ENCODE data around the gene CDKN2C. TPM values are rescaled to one million over a fixed set of nuclear protein-coding genes. Genes with fewer than 3 reads are reported as not detected.

The CDKN2C gene
- 10 to 100 TPM; 27.1 to 40.0 (median 31.1) TPM for total RNA-seq

GRCh38 chr1:50969611-50970508, at the start of gene CDKN2C:
Gene CDKN2C (plus strand): TSS chr1:50970245. CDS start chr1:50970369, 124 bp downstream.
- DNase-seq (ENCODE audit: low spot score in 2 of 2): peak in 1 of 2 donors; percentile 78
- intact Hi-C loops (cut with DNase I; ENCODE audit: low total_unique reads): no loop called here
- TF ChIP-seq CTCF (IDR thresholded peaks at IDR 0.05) (no peak), POLR2AphosphoS5 (IDR thresholded peaks at IDR 0.05) (peak; percentile 7 to 67 (median 33))

GRCh38 chr1:50920409-50920808, 49.6 kb upstream of the CDKN2C start:
- no peak for TF ChIP-seq POLR2A (IDR thresholded peaks at IDR 0.05)
- no peak for TF ChIP-seq POLR2AphosphoS5 (IDR thresholded peaks at IDR 0.05)
- no peak for TF ChIP-seq CTCF (IDR thresholded peaks at IDR 0.05)
- DNase-seq (ENCODE audit: low spot score in 2 of 2): no peak
- Histone ChIP-seq H3K4me3 (no peak overlapping the region), H3K27me3 (no peaks in the 10 kb centered on the region), H3K9me3 (peaks cover 5 to 23% of the 10 kb centered on the region in 2 donors), H3K27ac (no peak overlapping the region), H3K4me1 (no peaks in the 10 kb centered on the region), H3K36me3 (no peaks in the 10 kb centered on the region)
- intact Hi-C loops (cut with DNase I; ENCODE audit: low total_unique reads): no loop called here

More at GRCh38 chr1:50969611-50970508, at the start of gene CDKN2C:
- Histone ChIP-seq H3K27ac (peak within 1 kb of the TSS; percentile 92 to 96), H3K4me3 (peak within 1 kb of the TSS; percentile 84 to 88 (median 86)), H3K9me3 (no peaks in the 10 kb centered on the region), H3K27me3 (peaks cover 0 to 4% of the 10 kb centered on the region in 2 donors), H3K4me1 (no peaks in the 10 kb centered on the region), H3K36me3 (no peaks in the 10 kb centered on the region)

DNA sequence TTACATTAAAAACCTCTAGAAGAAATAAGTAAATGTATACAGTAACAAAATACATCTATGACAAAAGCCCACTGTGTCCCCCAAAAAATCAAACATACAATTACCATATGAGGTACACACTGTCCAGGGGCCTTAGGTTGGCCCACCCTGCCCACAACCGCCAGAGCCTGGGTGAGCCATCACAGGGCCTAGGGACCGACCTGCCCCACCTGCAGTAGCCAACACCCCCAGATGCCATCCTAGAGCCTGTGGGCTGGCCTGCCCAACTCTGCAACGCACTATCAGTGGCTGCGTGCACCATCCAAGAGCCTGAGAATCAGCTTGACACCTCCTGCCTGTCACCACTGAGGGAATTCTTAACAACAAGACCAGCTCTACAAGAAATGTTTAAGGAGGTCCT, 49.0 kb upstream of the CDKN2C start:
- intact Hi-C loops (cut with DNase I; ENCODE audit: low total_unique reads): no loop called here
- peaks cover 5 to 23% of the 10 kb centered on the region in 2 donors for H3K9me3 ChIP-seq

GRCh38 chr1:50923564-50923963, 46.5 kb upstream of the CDKN2C start:
- H3K27me3 ChIP-seq: no peaks in the 10 kb centered on the region
- no peak for DNase-seq (ENCODE audit: low spot score in 2 of 2)
- intact Hi-C loops (cut with DNase I; ENCODE audit: low total_unique reads): no loop called here
- TF ChIP-seq POLR2A (IDR thresholded peaks at IDR 0.05) (no peak), POLR2AphosphoS5 (IDR thresholded peaks at IDR 0.05) (no peak), CTCF (IDR thresholded peaks at IDR 0.05) (no peak)
- no peaks in the 10 kb centered on the region for H3K36me3 ChIP-seq
- peaks cover 5 to 23% of the 10 kb centered on the region in 2 donors for H3K9me3 ChIP-seq
- H3K27ac ChIP-seq: no peak overlapping the region
- H3K4me1 ChIP-seq: no peaks in the 10 kb centered on the region
- no peak overlapping the region for H3K4me3 ChIP-seq

More for the DNA sequence above, 49.0 kb upstream of the CDKN2C start:
- H3K36me3 ChIP-seq: no peaks in the 10 kb centered on the region
- no peak overlapping the region for H3K27ac ChIP-seq
- no peaks in the 10 kb centered on the region for H3K4me1 ChIP-seq
- no peak for DNase-seq (ENCODE audit: low spot score in 2 of 2)
- H3K4me3 ChIP-seq: no peak overlapping the region
- TF ChIP-seq CTCF (IDR thresholded peaks at IDR 0.05): no peak
- no peak for TF ChIP-seq POLR2A (IDR thresholded peaks at IDR 0.05)
- no peak for TF ChIP-seq POLR2AphosphoS5 (IDR thresholded peaks at IDR 0.05)
- H3K27me3 ChIP-seq: no peaks in the 10 kb centered on the region

DNA sequence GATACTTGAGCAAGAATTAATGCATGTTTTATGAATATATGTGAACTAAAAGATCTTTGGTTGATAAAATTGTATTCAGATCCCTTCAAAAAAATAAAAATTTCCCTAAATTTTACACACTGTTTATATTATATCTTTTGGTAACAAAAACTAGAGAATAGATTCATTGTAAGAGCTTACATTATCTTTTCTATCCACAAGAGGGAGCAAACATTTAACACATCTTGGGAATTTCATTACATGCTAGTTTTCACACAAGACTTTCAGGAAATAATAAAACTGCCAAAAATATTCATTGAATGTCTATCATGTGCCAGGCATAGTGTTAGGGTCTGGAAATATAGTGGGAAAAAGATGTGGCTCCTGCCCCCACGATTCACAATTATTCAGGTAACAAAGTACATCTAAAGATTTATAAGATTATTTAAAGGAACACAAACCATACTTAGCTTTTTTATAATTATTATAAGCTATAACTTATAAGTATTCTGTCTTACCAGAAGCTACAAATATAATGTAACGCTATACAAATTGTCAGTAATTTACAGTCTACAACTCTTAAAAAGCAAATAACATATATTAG, 40.6 kb upstream of the CDKN2C start:
- intact Hi-C loops (cut with DNase I; ENCODE audit: low total_unique reads): no loop called here
- no peak for DNase-seq (ENCODE audit: low spot score in 2 of 2)
- no peak for TF ChIP-seq POLR2AphosphoS5 (IDR thresholded peaks at IDR 0.05)
- peak in 2 of 3 donors; percentile 54 to 63 for TF ChIP-seq CTCF (IDR thresholded peaks at IDR 0.05)
- H3K4me1 ChIP-seq: no peaks in the 10 kb centered on the region
- H3K9me3 ChIP-seq: peaks cover 2% of the 10 kb centered on the region in 2 donors
- H3K27ac ChIP-seq: no peak overlapping the region
- no peaks in the 10 kb centered on the region for H3K27me3 ChIP-seq
- H3K4me3 ChIP-seq: no peak overlapping the region
- H3K36me3 ChIP-seq: no peaks in the 10 kb centered on the region

All from breast epithelium (tissue), 4 donors.